IMR-90 (cell line): ENCODE data around the gene DCLK1.

ENCODE experiments used
- BHLHE40 ChIP-seq: fragments of 150-350 bp; IDR thresholded peaks from 2 replicates; pipeline ENCODE4 v1.6.1; 2016; ENCODE audit warnings: mild to moderate bottlenecking, low read depth, low read length
- CTCF ChIP-seq: conservative IDR thresholded peaks from 2 replicates; pipeline ENCODE4 v1.5.1; 2012; ENCODE audit warnings: mild to moderate bottlenecking, low read depth, low read length, improper control_type of control experiment
- MXI1 ChIP-seq: IDR thresholded peaks from 2 replicates; pipeline ENCODE4 v1.6.1; 2012; ENCODE audit warnings: low read depth, mild to moderate bottlenecking, low read length, moderate library complexity, borderline replicate concordance
- POLR2A ChIP-seq: IDR thresholded peaks from 2 replicates; pipeline ENCODE4 v1.6.1; 2012; ENCODE audit warnings: mild to moderate bottlenecking, low read depth, low read length
- RCOR1 ChIP-seq: IDR thresholded peaks from 2 replicates; pipeline ENCODE4 v1.6.1; 2012; ENCODE audit warnings: mild to moderate bottlenecking, low read length, improper control_type of control experiment; ENCODE audit not compliant: insufficient replicate concordance
- SMC3 ChIP-seq: fragments of 150-350 bp; IDR thresholded peaks from 2 replicates; pipeline ENCODE4 v1.6.1; 2016; ENCODE audit warnings: low read depth, mild to moderate bottlenecking, antibody characterized with exemption, low read length, moderate library complexity
- USF2 ChIP-seq: fragments of 150-350 bp; IDR thresholded peaks from 2 replicates; pipeline ENCODE4 v1.6.1; 2017; ENCODE audit warnings: mild to moderate bottlenecking, antibody characterized with exemption, low read length, low read depth

GRCh38 chr13:35722458-35723052, 408.6 kb downstream of the DCLK1 start:
- TF ChIP-seq POLR2A (no peak), CTCF (no peak), RCOR1 (no peak), BHLHE40 (no peak), SMC3 (no peak), USF2 (no peak), MXI1 (no peak)
